ENCODE data around the gene NWD2. TPM values are rescaled to one million over a fixed set of nuclear protein-coding genes. Genes with fewer than 3 reads are reported as not detected.
"Not testable (repeated sequence)": the region's sequence is repeated elsewhere in the genome, so short reads cannot be mapped to it uniquely, and the experiment has no call there.

NWD2 gene
- total and polyA plus RNA-seq, 7 donors: under 0.01 to 2.3 (median 0.35) TPM

DNA sequence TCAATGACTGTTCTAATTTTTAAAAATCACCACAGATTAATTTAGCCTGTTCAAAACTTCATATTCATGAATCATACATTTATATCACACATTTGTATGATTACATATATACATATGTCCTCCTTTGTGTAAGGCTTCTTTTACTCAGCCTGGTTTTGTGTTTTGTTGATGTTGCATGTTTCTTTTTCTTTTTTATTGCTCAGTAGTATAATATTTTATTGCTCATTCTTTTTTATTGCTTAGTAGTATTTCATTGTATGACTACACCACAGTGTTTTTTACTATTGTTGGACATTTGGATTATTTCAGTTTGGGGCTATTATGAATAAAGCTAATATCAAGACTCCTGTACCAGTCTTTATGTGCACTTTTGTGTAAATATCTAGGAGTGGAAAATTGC lies 243.1 kb downstream of the NWD2 start:
- Histone ChIP-seq H3K4me3 (no peak overlapping the region), H3K9me3 (peaks cover 0 to 2% (median 0%) of the 10 kb centered on the region in 4 donors), H3K36me3 (no peaks in the 10 kb centered on the region), H3K27me3 (no peaks in the 10 kb centered on the region), H3K27ac (no peak overlapping the region), H3K4me1 (no peaks in the 10 kb centered on the region)
- intact Hi-C loops (cut with DNase I): no loop called here
- TF ChIP-seq POLR2A (IDR thresholded peaks at IDR 0.05): no peak
- no peak for TF ChIP-seq CTCF (IDR thresholded peaks at IDR 0.05)
- TF ChIP-seq POLR2AphosphoS5 (IDR thresholded peaks at IDR 0.05): no peak
- no peak for TF ChIP-seq EP300 (IDR thresholded peaks at IDR 0.05)
- no peak for DNase-seq

DNA sequence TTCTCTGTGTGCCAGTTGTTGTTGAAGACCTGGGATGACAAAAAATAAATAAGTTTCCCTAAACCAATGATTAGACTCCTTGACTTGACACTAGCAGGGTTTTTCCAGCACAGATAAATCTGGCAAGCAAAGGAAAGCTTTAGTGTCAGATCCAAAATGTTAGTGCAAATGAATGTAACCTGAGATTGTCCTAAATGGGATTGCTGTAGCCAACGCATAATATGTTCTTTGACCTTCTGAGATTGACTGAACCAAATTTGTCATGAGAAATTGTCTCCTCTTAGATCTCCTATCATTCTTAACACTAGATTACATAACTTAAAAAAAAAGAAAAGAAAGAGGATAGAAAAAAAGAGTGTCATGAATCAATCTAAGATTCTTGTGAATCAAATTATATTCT lies 245.2 kb downstream of the NWD2 start:
- no peaks in the 10 kb centered on the region for H3K27me3 ChIP-seq
- 28 to 67% methylated on average over 1 of the region's 1 CpG for WGBS, 2 donors
- no peak overlapping the region for H3K4me3 ChIP-seq
- no peak for DNase-seq
- TF ChIP-seq POLR2A (IDR thresholded peaks at IDR 0.05): no peak
- TF ChIP-seq EP300 (IDR thresholded peaks at IDR 0.05): no peak
- TF ChIP-seq CTCF (IDR thresholded peaks at IDR 0.05): no peak
- no peak for TF ChIP-seq POLR2AphosphoS5 (IDR thresholded peaks at IDR 0.05)
- no peaks in the 10 kb centered on the region for H3K36me3 ChIP-seq
- H3K4me1 ChIP-seq: no peaks in the 10 kb centered on the region
- H3K9me3 ChIP-seq: peaks cover 0 to 2% (median 0%) of the 10 kb centered on the region in 4 donors
- no peak overlapping the region for H3K27ac ChIP-seq
- intact Hi-C loops (cut with DNase I): no loop called here

- DNase-seq: no peak
- H3K4me1 ChIP-seq: no peaks in the 10 kb centered on the region
- WGBS, 2 donors: 34 to 76% methylated on average over 9 of the region's 9 CpGs
- H3K36me3 ChIP-seq: no peaks in the 10 kb centered on the region
- TF ChIP-seq EP300 (IDR thresholded peaks at IDR 0.05) (no peak), CTCF (IDR thresholded peaks at IDR 0.05) (no peak), POLR2AphosphoS5 (IDR thresholded peaks at IDR 0.05) (no peak), POLR2A (IDR thresholded peaks at IDR 0.05) (no peak)
- H3K9me3 ChIP-seq: peaks cover 0 to 2% (median 0%) of the 10 kb centered on the region in 4 donors
- no peak overlapping the region for H3K27ac ChIP-seq
- no peaks in the 10 kb centered on the region for H3K27me3 ChIP-seq
- no peak overlapping the region for H3K4me3 ChIP-seq
- intact Hi-C loops (cut with DNase I): no loop called here
Measured at GRCh38 chr4:37490391-37491347, 246.1 kb downstream of the NWD2 start.

- H3K4me3 ChIP-seq; H3K36me3 ChIP-seq; H3K27ac ChIP-seq; DNase-seq; H3K27me3 ChIP-seq; H3K9me3 ChIP-seq; intact Hi-C loops (cut with DNase I); H3K4me1 ChIP-seq: not testable (repeated sequence)
- WGBS, 2 donors: 96 to 97% methylated on average over 4 of the region's 4 CpGs
Measured at GRCh38 chr4:37495353-37495752, 250.8 kb downstream of the NWD2 start.

Small RNA genes within 50 kb of the gene (small RNA-seq; reads per million reads assigned to genes)
- 0 reads per million in 3 donors for gene MIR4801
